AML-193 (cell line): Measurements from ENCODE around the gene PLPPR3.

Experiments
- DNase-seq, 2 experiments: peaks; one replicate each; lab custom pipeline; 2025; lab: John Stamatoyannopoulos, UW

PLPPR3 gene

GRCh38 chr19:796692-797527, 24.8 kb downstream of the PLPPR3 start, which contains the start of gene PTBP1:
Gene PTBP1, plus strand, starts transcription at chr19:797452. Its CDS starts 46 bp downstream, at chr19:797498.
- DNase-seq, result peak; percentile 99

- DNase-seq, result no peak
These were observed 25.8 kb downstream of the PLPPR3 start for GRCh38 chr19:795691-796581.

GRCh38 chr19:795073-795611, 26.6 kb downstream of the PLPPR3 start:
- DNase-seq, result no peak

GRCh38 chr19:793806-794205, 27.9 kb downstream of the PLPPR3 start:
- DNase-seq, result no peak

- no peak for DNase-seq
These were observed 29.4 kb downstream of the PLPPR3 start for GRCh38 chr19:792306-792885.

- DNase-seq, result no peak
These were observed 30.0 kb downstream of the PLPPR3 start for GRCh38 chr19:791567-792305.

GRCh38 chr19:791007-791566, 30.7 kb downstream of the PLPPR3 start:
- no peak for DNase-seq

- DNase-seq, result no peak
These were observed 32.1 kb downstream of the PLPPR3 start for GRCh38 chr19:789701-790060.

GRCh38 chr19:788983-789700, 32.6 kb downstream of the PLPPR3 start:
- DNase-seq, result no peak

- DNase-seq, result no peak
These were observed 33.1 kb downstream of the PLPPR3 start for GRCh38 chr19:788686-788982.

GRCh38 chr19:787536-787935, 34.2 kb downstream of the PLPPR3 start:
- no peak for DNase-seq

- no peak for DNase-seq
These were observed 37.2 kb downstream of the PLPPR3 start for GRCh38 chr19:784541-784940.

GRCh38 chr19:782878-783668, 38.7 kb downstream of the PLPPR3 start:
- DNase-seq, result no peak

- no peak for DNase-seq
These were observed 39.4 kb downstream of the PLPPR3 start for GRCh38 chr19:782185-782877.

GRCh38 chr19:781800-782184, 40.0 kb downstream of the PLPPR3 start:
- DNase-seq, result no peak

- no peak for DNase-seq
These were observed 40.8 kb downstream of the PLPPR3 start for GRCh38 chr19:780935-781334.

- no peak for DNase-seq
These were observed 42.7 kb downstream of the PLPPR3 start for GRCh38 chr19:778910-779653.

- no peak for DNase-seq
These were observed 45.2 kb downstream of the PLPPR3 start for GRCh38 chr19:776549-776948.
